Coronary artery (tissue), 2 donors: ENCODE measurements around the gene MEPCE.
A peak's percentile ranks its signal among the peaks of the same experiment; 100 is the strongest.

Source experiments
- DNase-seq: peaks from one replicate; pipeline ENCODE4 v3.0.0-alpha.2; 2017; ENCODE audit warnings: low spot score
- H3K27ac ChIP-seq, 2 donors: fragments of 200-600 bp; sonication (generic); one replicate each; pipeline ENCODE4 v1.5.1; 2016 to 2019
- H3K4me3 ChIP-seq: fragments of 200-600 bp; sonication (generic); 2 replicates; pipeline ENCODE4 v1.5.1; 2016; ENCODE audit warnings: mild to moderate bottlenecking, moderate library complexity
- CTCF ChIP-seq: fragments of 200-600 bp; sonication (generic); IDR thresholded peaks from one replicate; pipeline ENCODE4 v1.5.1; 2019; ENCODE audit warnings: antibody characterized with exemption

The MEPCE gene

GRCh38 chr7:100425347-100425746 lies 4.3 kb upstream of the MEPCE start:
- Histone ChIP-seq H3K4me3 (no peak overlapping the region), H3K27ac (no peak overlapping the region)
- TF ChIP-seq CTCF, result no peak
- no peak for DNase-seq

GRCh38 chr7:100426516-100426915 lies 3.1 kb upstream of the MEPCE start:
- Histone ChIP-seq H3K27ac (no peak overlapping the region), H3K4me3 (no peak overlapping the region)
- DNase-seq, result no peak
- TF ChIP-seq CTCF, result no peak

DNA sequence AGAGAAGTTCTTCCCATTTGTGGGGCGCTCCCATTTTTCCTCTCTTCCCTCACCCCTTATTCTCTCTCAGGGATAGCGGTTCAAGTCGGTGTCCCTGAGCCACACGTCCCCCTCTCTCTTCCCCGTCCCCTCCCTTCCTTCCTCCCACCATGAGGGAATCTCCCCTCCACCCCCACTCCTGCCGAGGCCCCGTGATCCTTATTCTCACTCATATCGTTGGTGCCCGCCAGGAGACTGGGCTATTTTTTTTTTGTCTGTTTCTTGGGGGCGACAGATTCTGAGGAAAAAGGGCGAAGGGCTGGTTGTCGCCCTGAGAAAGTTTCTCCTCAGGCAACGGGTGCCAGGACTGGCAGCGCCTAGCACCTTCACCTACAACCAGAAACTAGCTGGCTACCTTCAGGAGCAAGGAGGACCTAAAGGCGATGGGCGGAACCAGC lies 1.9 kb upstream of the MEPCE start:
- DNase-seq, result no peak
- peak overlapping the region; percentile 80 for H3K4me3 ChIP-seq
- TF ChIP-seq CTCF, result no peak
- peak overlapping the region; percentile 99 to 100 for H3K27ac ChIP-seq

DNA sequence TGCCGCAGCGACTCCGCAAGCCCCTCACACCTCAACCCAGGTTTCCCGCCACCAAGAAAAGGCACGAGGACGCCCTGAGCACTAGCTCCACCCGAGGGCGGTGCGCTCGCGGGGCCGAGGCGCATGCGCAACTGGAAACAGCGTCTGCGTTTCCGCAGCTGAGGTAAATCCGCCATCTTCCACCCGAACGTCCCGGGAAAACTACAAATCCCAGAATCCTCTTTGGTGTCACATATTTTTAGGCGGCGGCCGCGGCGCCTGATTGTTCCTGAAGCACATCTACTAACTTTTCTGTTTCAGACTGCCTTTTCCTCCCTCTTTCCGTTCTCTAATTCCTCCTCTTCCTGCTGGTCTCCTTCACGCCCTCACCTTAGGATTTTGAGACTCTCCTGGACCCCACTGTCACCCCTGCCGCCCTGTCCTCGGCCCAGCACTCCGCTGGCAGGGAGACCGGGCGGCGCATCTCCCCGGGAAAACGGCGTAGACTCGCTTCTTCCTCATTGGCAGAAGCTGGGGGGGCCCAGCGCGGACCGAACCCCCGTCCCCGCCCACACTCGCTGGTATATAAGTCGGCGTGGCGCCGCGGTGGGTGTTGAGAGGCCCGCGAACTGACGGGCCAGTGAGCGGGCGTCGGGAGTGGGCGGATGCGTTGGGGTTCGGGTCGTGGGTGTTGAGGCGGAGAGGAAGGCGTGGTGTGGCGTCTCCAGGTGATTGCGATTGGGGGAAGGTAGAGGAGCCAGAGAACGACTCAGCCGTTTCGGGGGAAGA lies 1.2 kb upstream of the MEPCE start, which contains the start of gene ZCWPW1:
ZCWPW1 (minus strand) TSS at position 505 of the 768 bp plus-strand sequence. CDS start 8,054 bp downstream, outside the sequence.
- Histone ChIP-seq H3K4me3 (peak within 1 kb of the TSS; percentile 80), H3K27ac (peak within 1 kb of the TSS; percentile 99 to 100)
- TF ChIP-seq CTCF, result no peak
- DNase-seq, result peak; percentile 97

DNA sequence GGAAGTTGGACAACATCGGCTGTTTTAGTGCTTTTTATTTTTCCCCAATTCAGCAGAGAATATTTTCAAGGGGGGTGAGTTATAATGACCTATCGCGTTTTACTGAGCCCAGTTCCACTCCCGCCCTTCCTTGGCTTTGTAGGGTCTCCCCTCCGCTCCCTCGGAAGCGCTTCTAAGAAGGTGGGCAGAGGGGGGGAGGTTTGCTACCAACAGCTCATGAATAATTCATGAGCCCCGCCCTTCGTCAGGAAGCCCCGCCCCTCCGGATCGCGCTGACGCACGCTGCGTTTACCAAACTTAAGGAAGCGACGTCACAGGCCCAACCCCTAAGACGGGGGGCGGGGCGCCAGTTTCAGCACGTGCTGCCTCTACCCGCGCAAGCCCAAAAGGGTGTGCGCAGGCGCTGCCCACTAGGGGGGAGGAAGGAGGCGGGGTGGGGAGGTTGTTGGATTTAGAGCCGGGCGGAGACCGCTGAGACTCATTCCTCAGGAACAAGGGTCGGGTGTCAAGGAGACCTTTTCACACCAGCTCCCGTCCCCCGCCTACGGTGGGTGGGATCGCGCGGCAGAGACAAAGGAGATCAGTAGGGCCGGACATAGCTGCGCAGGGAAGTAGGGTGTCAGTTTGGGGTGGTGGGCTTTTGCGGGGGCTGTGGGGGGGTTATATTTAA lies 529 bp upstream of the MEPCE start:
- H3K4me3 ChIP-seq, result peak overlapping the region; percentile 80
- TF ChIP-seq CTCF, result no peak

GRCh38 chr7:100430493-100431285 lies 1.1 kb downstream of the MEPCE start:
- Histone ChIP-seq H3K27ac (peak overlapping the region; percentile 99 to 100), H3K4me3 (peak overlapping the region; percentile 80)
- no peak for TF ChIP-seq CTCF
- DNase-seq, result no peak

More for the DNA sequence above, 529 bp upstream of the MEPCE start:
- DNase-seq, result peak; percentile 100
- peak overlapping the region; percentile 99 to 100 for H3K27ac ChIP-seq
